NCI-H1417 (cell line): ENCODE results near the gene MTFR2.

ENCODE experiments used
- DNase-seq, 3 experiments: peaks; one replicate each; lab custom pipeline; 2025; lab: John Stamatoyannopoulos, UW

Gene MTFR2

GRCh38 chr6:136184738-136185137 lies 65.4 kb downstream of the MTFR2 start:
- DNase-seq = no peak

GRCh38 chr6:136181861-136182260 lies 68.2 kb downstream of the MTFR2 start:
- no peak for DNase-seq

GRCh38 chr6:136181512-136181833 lies 68.6 kb downstream of the MTFR2 start:
- DNase-seq = no peak
